Osteoblast (primary cell): Measurements from ENCODE around the gene KCNA10. TPM values are rescaled to one million over a fixed set of nuclear protein-coding genes. Genes with fewer than 3 reads are reported as not detected.

Experiments
- DNase-seq: peaks from one replicate; pipeline ENCODE4 v3.0.0; 2011; ENCODE audit warnings: low spot score, mixed read lengths; ENCODE audit not compliant: insufficient read length; ENCODE audit errors: missing footprints
- H2AFZ ChIP-seq: 2 replicates; pipeline ENCODE4 v1.6.0; 2011; ENCODE audit warnings: mild to moderate bottlenecking, low read length
- H3K27ac ChIP-seq: 2 replicates; pipeline ENCODE4 v1.5.1; 2011; ENCODE audit warnings: mild to moderate bottlenecking, low read depth, low read length, moderate library complexity
- H3K27me3 ChIP-seq: 2 replicates; pipeline ENCODE4 v1.6.0; 2012; ENCODE audit warnings: mild to moderate bottlenecking, control low read depth, inconsistent platforms, low read length, moderate library complexity; ENCODE audit not compliant: insufficient read depth
- H3K36me3 ChIP-seq: 2 replicates; pipeline ENCODE4 v1.5.1; 2011; ENCODE audit warnings: mild to moderate bottlenecking, low read length, control low read depth, moderate library complexity; ENCODE audit not compliant: insufficient read depth
- H3K4me1 ChIP-seq: 2 replicates; pipeline ENCODE4 v1.5.1; 2011; ENCODE audit warnings: mild to moderate bottlenecking, low read length, control low read depth, moderate library complexity; ENCODE audit not compliant: insufficient read depth
- H3K4me2 ChIP-seq: 2 replicates; pipeline ENCODE4 v1.6.0; 2011; ENCODE audit warnings: mild to moderate bottlenecking, low read length; ENCODE audit not compliant: insufficient read depth
- H3K4me3 ChIP-seq: fragments of 200-600 bp; sonication (generic); 3 replicates; pipeline ENCODE4 v1.5.1; 2012; ENCODE audit warnings: mild to moderate bottlenecking, low read length, inconsistent platforms; ENCODE audit not compliant: insufficient read depth
- H3K79me2 ChIP-seq: 2 replicates; pipeline ENCODE4 v1.6.0; 2012; ENCODE audit warnings: mild to moderate bottlenecking, low read length, control low read depth, inconsistent platforms; ENCODE audit not compliant: insufficient read depth
- H3K9me3 ChIP-seq: 2 replicates; pipeline ENCODE4 v1.5.1; 2011; ENCODE audit warnings: low read depth, low read length, control low read depth
- H4K20me1 ChIP-seq: 2 replicates; pipeline ENCODE4 v1.6.0; 2012; ENCODE audit warnings: mild to moderate bottlenecking, low read length, control low read depth; ENCODE audit not compliant: insufficient read depth
- total RNA-seq: library from RNA; depleted of rRNA; stranded (reverse); fragments of >200 nt; gene quantifications from 2 replicates; pipeline ENCODE4 v1.2.3, GENCODE V29; 2012
- TF ChIP-seq, protein P1 (sequence below): IDR thresholded peaks from 2 replicates; pipeline ENCODE4 v1.5.1; 2011; ENCODE audit warnings: mild to moderate bottlenecking, low read depth, low read length, moderate library complexity; ENCODE audit errors: extremely low read depth

The KCNA10 gene
- total RNA-seq, 1 donor, result not detected

GRCh38 chr1:110561596-110561995 lies 42.6 kb upstream of the KCNA10 start:
- TF ChIP-seq, protein P1, sequence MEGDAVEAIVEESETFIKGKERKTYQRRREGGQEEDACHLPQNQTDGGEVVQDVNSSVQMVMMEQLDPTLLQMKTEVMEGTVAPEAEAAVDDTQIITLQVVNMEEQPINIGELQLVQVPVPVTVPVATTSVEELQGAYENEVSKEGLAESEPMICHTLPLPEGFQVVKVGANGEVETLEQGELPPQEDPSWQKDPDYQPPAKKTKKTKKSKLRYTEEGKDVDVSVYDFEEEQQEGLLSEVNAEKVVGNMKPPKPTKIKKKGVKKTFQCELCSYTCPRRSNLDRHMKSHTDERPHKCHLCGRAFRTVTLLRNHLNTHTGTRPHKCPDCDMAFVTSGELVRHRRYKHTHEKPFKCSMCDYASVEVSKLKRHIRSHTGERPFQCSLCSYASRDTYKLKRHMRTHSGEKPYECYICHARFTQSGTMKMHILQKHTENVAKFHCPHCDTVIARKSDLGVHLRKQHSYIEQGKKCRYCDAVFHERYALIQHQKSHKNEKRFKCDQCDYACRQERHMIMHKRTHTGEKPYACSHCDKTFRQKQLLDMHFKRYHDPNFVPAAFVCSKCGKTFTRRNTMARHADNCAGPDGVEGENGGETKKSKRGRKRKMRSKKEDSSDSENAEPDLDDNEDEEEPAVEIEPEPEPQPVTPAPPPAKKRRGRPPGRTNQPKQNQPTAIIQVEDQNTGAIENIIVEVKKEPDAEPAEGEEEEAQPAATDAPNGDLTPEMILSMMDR, result no peak
- Histone ChIP-seq H3K4me3 (no peak overlapping the region), H2AFZ (no peak overlapping the region), H3K79me2 (no peaks in the 10 kb centered on the region), H3K4me1 (no peaks in the 10 kb centered on the region), H3K36me3 (no peaks in the 10 kb centered on the region), H3K9me3 (no peaks in the 10 kb centered on the region), H3K4me2 (no peak overlapping the region), H3K27ac (no peak overlapping the region), H3K27me3 (peaks cover 6% of the 10 kb centered on the region), H4K20me1 (no peaks in the 10 kb centered on the region)
- DNase-seq, result no peak

DNA sequence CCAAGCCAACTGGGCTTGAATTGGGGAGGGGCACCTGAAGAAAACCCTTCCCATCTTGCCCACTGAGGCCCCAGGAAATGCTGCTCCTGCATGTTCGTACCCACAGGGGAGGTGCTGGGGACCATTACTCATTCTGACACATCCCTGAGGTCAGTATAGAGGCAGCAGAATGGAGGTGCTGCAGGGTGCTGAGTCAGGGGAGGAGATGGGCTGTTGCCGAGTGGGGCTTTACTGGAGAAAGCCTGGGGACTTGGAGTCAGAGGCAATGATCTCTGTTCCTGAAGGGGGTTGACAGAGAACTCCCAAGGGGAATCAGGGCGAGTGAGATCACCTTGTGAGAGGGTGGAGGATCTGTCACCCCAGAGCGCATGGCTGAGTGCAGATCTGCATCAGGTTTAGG lies 40.2 kb upstream of the KCNA10 start:
- Histone ChIP-seq H3K27me3 (peaks cover 30% of the 10 kb centered on the region), H3K27ac (no peak overlapping the region), H3K4me1 (peaks cover 5% of the 10 kb centered on the region), H2AFZ (no peak overlapping the region), H4K20me1 (no peaks in the 10 kb centered on the region), H3K4me3 (no peak overlapping the region), H3K4me2 (no peak overlapping the region), H3K79me2 (no peaks in the 10 kb centered on the region), H3K36me3 (no peaks in the 10 kb centered on the region), H3K9me3 (no peaks in the 10 kb centered on the region)
- TF ChIP-seq, protein P1, result no peak
- DNase-seq, result no peak

DNA sequence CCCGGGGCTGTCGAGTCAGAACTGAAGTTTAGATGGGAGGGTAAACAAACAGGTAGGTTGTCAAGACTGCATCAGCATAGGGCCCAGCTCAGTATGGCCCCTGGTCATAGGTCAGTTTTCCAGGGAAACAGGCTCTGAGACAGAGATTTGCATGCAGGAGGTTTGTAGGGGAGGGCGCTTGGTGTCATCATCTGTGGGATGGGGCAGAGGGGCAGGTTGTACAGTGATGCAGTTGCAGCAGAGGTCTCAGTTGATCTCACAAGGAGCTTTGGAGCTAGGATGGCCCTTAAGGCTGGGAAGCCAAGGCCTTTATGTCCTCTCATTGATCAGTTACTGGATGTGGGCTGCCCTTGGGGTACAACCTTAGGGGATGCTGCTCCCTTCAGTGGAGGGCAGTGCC lies 38.5 kb upstream of the KCNA10 start:
- H3K4me3 ChIP-seq, result no peak overlapping the region
- no peak overlapping the region for H2AFZ ChIP-seq
- H3K4me2 ChIP-seq, result no peak overlapping the region
- H3K36me3 ChIP-seq, result no peaks in the 10 kb centered on the region
- H3K27me3 ChIP-seq, result peaks cover 36% of the 10 kb centered on the region
- H3K79me2 ChIP-seq, result no peaks in the 10 kb centered on the region
- no peak overlapping the region for H3K27ac ChIP-seq
- no peak for DNase-seq
- TF ChIP-seq, protein P1, result no peak
- H4K20me1 ChIP-seq, result no peaks in the 10 kb centered on the region
- no peaks in the 10 kb centered on the region for H3K9me3 ChIP-seq
- H3K4me1 ChIP-seq, result peaks cover 5% of the 10 kb centered on the region

- DNase-seq, result no peak
- Histone ChIP-seq H2AFZ (no peak overlapping the region), H3K36me3 (no peaks in the 10 kb centered on the region), H3K27me3 (peaks cover 38% of the 10 kb centered on the region), H3K79me2 (no peaks in the 10 kb centered on the region), H3K27ac (no peak overlapping the region), H3K4me3 (no peak overlapping the region), H3K4me2 (no peak overlapping the region), H3K9me3 (no peaks in the 10 kb centered on the region), H4K20me1 (no peaks in the 10 kb centered on the region), H3K4me1 (peaks cover 5% of the 10 kb centered on the region)
- TF ChIP-seq, protein P1, result no peak
Measured at GRCh38 chr1:110556471-110556807, 37.5 kb upstream of the KCNA10 start.
